ENCODE measurements around the gene KSR1. TPM values are rescaled to one million over a fixed set of nuclear protein-coding genes. Genes with fewer than 3 reads are reported as not detected.
A peak's percentile ranks its signal among the peaks of the same experiment; 100 is the strongest.

The KSR1 gene
- total RNA-seq, 1 donor from 2014 or later: 9.5 TPM

- no peaks in the 10 kb centered on the region for H3K27me3 ChIP-seq (ENCODE audit: low read depth)
- H3K27ac ChIP-seq (replicated peaks): peak overlapping the region; percentile 23
- no peak for DNase-seq
- peaks cover 67% of the 10 kb centered on the region for H3K4me1 ChIP-seq
- no peaks in the 10 kb centered on the region for H3K9me3 ChIP-seq (replicated peaks)
- no peaks in the 10 kb centered on the region for H3K36me3 ChIP-seq
- no peak overlapping the region for H3K4me3 ChIP-seq
- no peak for TF ChIP-seq CTCF (IDR thresholded peaks at IDR 0.05; ENCODE audit: borderline replicate concordance)
- intact Hi-C loops (cut with micrococcal nuclease): no loop called here
Observed at GRCh38 chr17:27570578-27570914, 114.3 kb downstream of the KSR1 start.

- DNase-seq: no peak
- Histone ChIP-seq H3K9me3 (replicated peaks) (no peaks in the 10 kb centered on the region), H3K4me3 (no peak overlapping the region), H3K27me3 (ENCODE audit: low read depth) (no peaks in the 10 kb centered on the region), H3K4me1 (peaks cover 58% of the 10 kb centered on the region), H3K27ac (replicated peaks) (peak overlapping the region; percentile 23), H3K36me3 (no peaks in the 10 kb centered on the region)
- no peak for TF ChIP-seq CTCF (IDR thresholded peaks at IDR 0.05; ENCODE audit: borderline replicate concordance)
- intact Hi-C loops (cut with micrococcal nuclease): no loop called here
Observed at GRCh38 chr17:27571563-27572352, 115.5 kb downstream of the KSR1 start.

GRCh38 chr17:27572665-27573064, 116.4 kb downstream of the KSR1 start:
- Histone ChIP-seq H3K9me3 (replicated peaks) (no peaks in the 10 kb centered on the region), H3K4me3 (no peak overlapping the region), H3K27ac (replicated peaks) (no peak overlapping the region), H3K36me3 (no peaks in the 10 kb centered on the region), H3K27me3 (ENCODE audit: low read depth) (no peaks in the 10 kb centered on the region), H3K4me1 (peaks cover 58% of the 10 kb centered on the region)
- DNase-seq: no peak
- no peak for TF ChIP-seq CTCF (IDR thresholded peaks at IDR 0.05; ENCODE audit: borderline replicate concordance)
- intact Hi-C loops (cut with micrococcal nuclease): no loop called here

GRCh38 chr17:27573548-27573947, 117.3 kb downstream of the KSR1 start:
- no peak for DNase-seq
- intact Hi-C loops (cut with micrococcal nuclease): no loop called here
- Histone ChIP-seq H3K9me3 (replicated peaks) (no peaks in the 10 kb centered on the region), H3K27ac (replicated peaks) (no peak overlapping the region), H3K27me3 (ENCODE audit: low read depth) (no peaks in the 10 kb centered on the region), H3K4me1 (peaks cover 58% of the 10 kb centered on the region), H3K4me3 (no peak overlapping the region), H3K36me3 (no peaks in the 10 kb centered on the region)
- no peak for TF ChIP-seq CTCF (IDR thresholded peaks at IDR 0.05; ENCODE audit: borderline replicate concordance)

GRCh38 chr17:27573971-27574525, 117.8 kb downstream of the KSR1 start:
- H3K27me3 ChIP-seq (ENCODE audit: low read depth): no peaks in the 10 kb centered on the region
- H3K4me1 ChIP-seq: peaks cover 58% of the 10 kb centered on the region
- H3K36me3 ChIP-seq: no peaks in the 10 kb centered on the region
- no peak for DNase-seq
- H3K9me3 ChIP-seq (replicated peaks): no peaks in the 10 kb centered on the region
- intact Hi-C loops (cut with micrococcal nuclease): no loop called here
- TF ChIP-seq CTCF (IDR thresholded peaks at IDR 0.05; ENCODE audit: borderline replicate concordance): no peak
- H3K27ac ChIP-seq (replicated peaks): no peak overlapping the region
- no peak overlapping the region for H3K4me3 ChIP-seq
